HEK293 (cell line): ENCODE data around the gene MAST2.

Experiments
- CTCF ChIA-PET: fragments of 350-600 bp; formaldehyde crosslinking; extraction: SDS; loops from one replicate; lab custom pipeline; 2021; ENCODE audit warnings: antibody characterized with exemption; lab: Yijun Ruan, JAX
- POLR2A ChIA-PET: fragments of 300-600 bp; formaldehyde crosslinking; extraction: SDS; loops from one replicate; lab custom pipeline; 2020; ENCODE audit warnings: antibody characterized with exemption, inconsistent platforms; lab: Yijun Ruan, JAX
- H3K27ac ChIP-seq: fragments of 200-500 bp; sonication (Bioruptor generic); 2 replicates; pipeline ENCODE4 v1.5.1; 2014; ENCODE audit warnings: low read depth, low read length, control low read depth, inconsistent platforms; ENCODE audit errors: extremely low read depth
- H3K36me3 ChIP-seq, 2 experiments: fragments of 200-500 bp in 1 of 2; sonication (Bioruptor generic) in 1 of 2; 1 replicate in 1 of 2; 2 replicates in 1 of 2; pipeline ENCODE4 v1.5.1; 2014 to 2017; ENCODE audit warnings: inconsistent platforms in 2 of 2, low read length in 2 of 2; ENCODE audit not compliant: control insufficient read depth in 2 of 2, insufficient read depth in 1 of 2
- H3K4me1 ChIP-seq: fragments of 200-500 bp; sonication (Bioruptor generic); 2 replicates; pipeline ENCODE4 v1.5.1; 2014; ENCODE audit warnings: mild to moderate bottlenecking, low read length, inconsistent platforms; ENCODE audit not compliant: control insufficient read depth, insufficient read depth
- H3K4me3 ChIP-seq: 2 replicates; pipeline ENCODE4 v1.5.1; 2011; ENCODE audit warnings: low read depth, mild to moderate bottlenecking, control low read depth, low read length, moderate library complexity
- H3K9me3 ChIP-seq: fragments of 200-500 bp; sonication (Bioruptor generic); 2 replicates; pipeline ENCODE4 v1.5.1; 2014; ENCODE audit warnings: low read depth, low read length, inconsistent platforms; ENCODE audit not compliant: control insufficient read depth, insufficient read depth
- KLF7 ChIP-seq: fragments of 450-650 bp; formaldehyde crosslinking; IDR thresholded peaks from 2 replicates; pipeline ENCODE4 v1.5.1; 2016; ENCODE audit warnings: missing biosample characterization, missing genetic modification characterization, borderline replicate concordance
- MYNN ChIP-seq: fragments of 450-650 bp; formaldehyde crosslinking; IDR thresholded peaks from 2 replicates; pipeline ENCODE4 v1.5.1; 2016; ENCODE audit warnings: missing biosample characterization, missing genetic modification characterization, borderline replicate concordance
- OSR2 ChIP-seq: fragments of 450-650 bp; formaldehyde crosslinking; IDR thresholded peaks from 2 replicates; pipeline ENCODE4 v1.5.1; 2016; ENCODE audit warnings: missing biosample characterization, missing genetic modification characterization
- PRDM6 ChIP-seq: fragments of 450-650 bp; formaldehyde crosslinking; IDR thresholded peaks from 2 replicates; pipeline ENCODE4 v1.5.1; 2017; ENCODE audit warnings: missing biosample characterization, missing genetic modification characterization
- TRIM28 ChIP-seq: IDR thresholded peaks from 2 replicates; pipeline ENCODE4 v1.6.1; 2011; ENCODE audit warnings: low read length, control low read depth, borderline replicate concordance
- ZBTB8A ChIP-seq: fragments of 450-650 bp; formaldehyde crosslinking; IDR thresholded peaks from 2 replicates; pipeline ENCODE4 v1.5.1; 2016; ENCODE audit warnings: missing biosample characterization, missing genetic modification characterization
- ZEB2 ChIP-seq: fragments of 450-650 bp; formaldehyde crosslinking; IDR thresholded peaks from 2 replicates; pipeline ENCODE4 v1.5.1; 2016; ENCODE audit warnings: missing biosample characterization, missing genetic modification characterization
- ZFP41 ChIP-seq: fragments of 450-650 bp; formaldehyde crosslinking; IDR thresholded peaks from 2 replicates; pipeline ENCODE4 v1.5.1; 2016; ENCODE audit warnings: missing biosample characterization, missing genetic modification characterization, borderline replicate concordance
- ZNF133 ChIP-seq: fragments of 450-650 bp; formaldehyde crosslinking; IDR thresholded peaks from 2 replicates; pipeline ENCODE4 v1.5.1; 2016; ENCODE audit warnings: missing biosample characterization, missing genetic modification characterization
- ZNF214 ChIP-seq: fragments of 450-650 bp; formaldehyde crosslinking; IDR thresholded peaks from 2 replicates; pipeline ENCODE4 v1.5.1; 2017; ENCODE audit warnings: missing biosample characterization, mild to moderate bottlenecking, missing genetic modification characterization, borderline replicate concordance
- ZNF221 ChIP-seq: fragments of 450-650 bp; formaldehyde crosslinking; IDR thresholded peaks from 2 replicates; pipeline ENCODE4 v1.5.1; 2017; ENCODE audit warnings: missing biosample characterization, missing genetic modification characterization, borderline replicate concordance
- ZNF362 ChIP-seq: fragments of 450-650 bp; formaldehyde crosslinking; IDR thresholded peaks from 2 replicates; pipeline ENCODE4 v1.5.1; 2016; ENCODE audit warnings: missing biosample characterization, missing genetic modification characterization
- ZNF366 ChIP-seq: fragments of 450-650 bp; formaldehyde crosslinking; conservative IDR thresholded peaks from 2 replicates; pipeline ENCODE4 v1.5.1; 2016; ENCODE audit warnings: missing biosample characterization, missing genetic modification characterization
- ZNF394 ChIP-seq: fragments of 450-650 bp; formaldehyde crosslinking; IDR thresholded peaks from 2 replicates; pipeline ENCODE4 v1.5.1; 2016; ENCODE audit warnings: missing biosample characterization, missing genetic modification characterization, mild to moderate bottlenecking, moderate library complexity, borderline replicate concordance
- ZNF398 ChIP-seq: fragments of 450-650 bp; formaldehyde crosslinking; IDR thresholded peaks from 2 replicates; pipeline ENCODE4 v1.5.1; 2017; ENCODE audit warnings: missing biosample characterization, missing genetic modification characterization
- ZNF426 ChIP-seq: fragments of 450-650 bp; formaldehyde crosslinking; IDR thresholded peaks from 2 replicates; pipeline ENCODE4 v1.5.1; 2017; ENCODE audit warnings: missing biosample characterization, missing genetic modification characterization, mild to moderate bottlenecking, inconsistent platforms, moderate library complexity
- ZNF513 ChIP-seq: fragments of 450-650 bp; IDR thresholded peaks from 2 replicates; pipeline ENCODE4 v1.5.1; 2018; ENCODE audit warnings: missing biosample characterization, missing genetic modification characterization
- ZNF529 ChIP-seq: fragments of 450-650 bp; formaldehyde crosslinking; IDR thresholded peaks from 2 replicates; pipeline ENCODE4 v1.5.1; 2017; ENCODE audit warnings: missing genetic modification characterization, missing biosample characterization; ENCODE audit not compliant: insufficient replicate concordance
- ZNF548 ChIP-seq: fragments of 450-650 bp; formaldehyde crosslinking; IDR thresholded peaks from 2 replicates; pipeline ENCODE4 v1.5.1; 2016; ENCODE audit warnings: missing biosample characterization, missing genetic modification characterization
- ZNF664 ChIP-seq: fragments of 450-650 bp; formaldehyde crosslinking; IDR thresholded peaks from 2 replicates; pipeline ENCODE4 v1.5.1; 2016; ENCODE audit warnings: missing biosample characterization, missing genetic modification characterization
- ZSCAN18 ChIP-seq: fragments of 450-650 bp; formaldehyde crosslinking; IDR thresholded peaks from 2 replicates; pipeline ENCODE4 v1.5.1; 2016; ENCODE audit warnings: missing biosample characterization, missing genetic modification characterization

Gene MAST2

GRCh38 chr1:46076343-46076742 is 272.9 kb downstream of the MAST2 start:
- no peak overlapping the region for H3K27ac ChIP-seq
- ChIA-PET POLR2A (interaction anchor here (1.0 kb wide), 1 partner anchor 8 kb away, joined by 3 read pairs; no protein-coding TSS in a partner anchor), CTCF (no interaction called here)
- TF ChIP-seq ZNF214 (tag by site-specific recombination) (no peak), ZNF529 (tag by site-specific recombination) (no peak), ZNF513 (tag by site-specific recombination) (no peak), ZNF548 (tag by site-specific recombination) (no peak), ZNF664 (tag by site-specific recombination) (no peak), ZBTB8A (tag by site-specific recombination) (no peak), ZSCAN18 (tag by site-specific recombination) (no peak), ZNF398 (tag by site-specific recombination) (no peak), ZEB2 (tag by site-specific recombination) (no peak), ZNF221 (tag by site-specific recombination) (no peak)
- H3K9me3 ChIP-seq, result no peaks in the 10 kb centered on the region
- H3K4me1 ChIP-seq, result peaks cover 9% of the 10 kb centered on the region; the same call in 1 of the 2 replicates
- no peak overlapping the region for H3K4me3 ChIP-seq
- peaks cover 0 to 9% of the 10 kb centered on the region in 2 experiments; a peak in 1 of 3 replicates for H3K36me3 ChIP-seq

- CTCF ChIA-PET, result interaction anchor here (0.6 to 0.8 kb wide), 3 partner anchors 42 to 97 kb away, joined by 3 to 6 read pairs (median 3); no protein-coding TSS in a partner anchor
- TF ChIP-seq OSR2 (peak; percentile 70), ZNF366 (0 out of 2 replicates have a peak, but pooled peaks have one; percentile 21), ZNF394 (tag by site-specific recombination) (0 out of 2 replicates have a peak, but pooled peaks have one; percentile 22), MYNN (tag by site-specific recombination) (no peak), TRIM28 (0 out of 2 replicates have a peak, but pooled peaks have one; percentile 22), PRDM6 (tag by site-specific recombination) (peak; percentile 45), ZNF133 (tag by site-specific recombination) (no peak), ZSCAN18 (tag by site-specific recombination) (no peak), ZNF426 (tag by site-specific recombination) (no peak), ZFP41 (no peak), ZNF362 (tag by site-specific recombination) (peak; percentile 20; the same call in 1 of the 2 replicates), KLF7 (tag by site-specific recombination) (no peak)
- H3K27ac ChIP-seq, result no peak overlapping the region
Observed at GRCh38 chr1:46077644-46078043, 274.2 kb downstream of the MAST2 start.

More at GRCh38 chr1:46077644-46078043, 274.2 kb downstream of the MAST2 start:
- Histone ChIP-seq H3K9me3 (no peaks in the 10 kb centered on the region), H3K4me1 (peaks cover 9% of the 10 kb centered on the region; the same call in 1 of the 2 replicates), H3K36me3 (peaks cover 0 to 9% of the 10 kb centered on the region in 2 experiments; a peak in 1 of 3 replicates), H3K4me3 (no peak overlapping the region)
- POLR2A ChIA-PET, result no interaction called here
